DMS 273 (cell line): ENCODE measurements around the gene KCNN4.

Experiments
- DNase-seq: peaks from one replicate; lab custom pipeline; 2025; ENCODE audit not compliant: unreplicated experiment; lab: John Stamatoyannopoulos, UW

KCNN4 gene

DNA sequence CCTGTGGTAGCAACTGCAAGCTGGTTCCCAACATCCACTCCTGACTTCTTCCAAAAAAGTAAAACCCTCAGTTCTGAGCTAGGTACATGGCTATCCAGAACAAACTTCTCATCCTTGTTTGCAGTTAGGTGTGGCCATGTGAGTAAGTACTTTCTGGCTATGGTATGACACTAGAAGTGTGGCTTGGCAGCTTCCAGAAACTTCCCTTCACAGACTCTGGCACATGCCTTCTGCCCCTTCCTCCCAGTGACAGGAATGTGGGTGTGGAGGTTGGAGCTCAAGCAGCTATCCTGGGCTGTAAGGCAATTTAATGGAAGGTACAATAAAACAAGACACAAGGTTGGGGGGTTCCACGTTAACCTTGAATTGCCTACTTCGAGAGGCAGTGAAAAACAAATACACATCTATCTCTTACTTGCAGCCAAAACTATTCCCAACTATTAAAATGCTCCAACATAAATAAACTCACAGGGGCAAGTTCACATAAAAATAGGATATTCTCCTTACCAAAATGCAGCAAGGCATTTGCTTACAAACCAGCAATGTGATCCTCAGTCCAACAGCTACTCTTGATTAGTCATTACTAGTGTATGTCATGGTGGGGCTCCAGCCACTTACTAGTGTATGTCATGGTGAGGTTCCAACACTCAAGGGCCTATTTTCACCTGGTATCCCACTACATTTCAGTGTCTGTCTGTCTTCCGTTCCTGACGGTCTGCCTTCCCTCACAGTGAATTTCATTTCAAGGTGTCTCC is 29.1 kb downstream of the KCNN4 start:
- DNase-seq = no peak

GRCh38 chr19:43749898-43750297 is 30.9 kb downstream of the KCNN4 start:
- no peak for DNase-seq

DNA sequence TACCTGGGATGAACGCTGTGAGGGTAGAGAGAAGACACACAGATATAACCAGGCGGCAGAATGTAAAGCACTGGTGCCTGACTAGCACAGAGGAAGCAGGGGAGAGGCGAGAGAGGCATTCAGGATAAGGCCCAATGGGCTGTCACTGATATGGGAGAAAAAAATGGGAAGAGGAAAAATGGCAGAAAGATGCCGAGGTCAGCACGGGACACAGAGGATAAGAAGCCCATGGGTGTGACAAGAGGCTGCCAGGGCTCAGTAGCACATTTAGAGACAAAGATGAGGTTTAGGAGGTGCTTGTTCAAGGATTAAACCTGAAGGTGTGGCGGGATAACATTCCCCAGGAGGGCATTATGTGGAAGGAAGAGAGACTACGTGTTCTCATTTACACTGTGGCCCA is 31.6 kb downstream of the KCNN4 start:
- DNase-seq = no peak

GRCh38 chr19:43748685-43749084 is 32.1 kb downstream of the KCNN4 start:
- no peak for DNase-seq

- no peak for DNase-seq
These were observed 32.6 kb downstream of the KCNN4 start for GRCh38 chr19:43748205-43748594.

DNA sequence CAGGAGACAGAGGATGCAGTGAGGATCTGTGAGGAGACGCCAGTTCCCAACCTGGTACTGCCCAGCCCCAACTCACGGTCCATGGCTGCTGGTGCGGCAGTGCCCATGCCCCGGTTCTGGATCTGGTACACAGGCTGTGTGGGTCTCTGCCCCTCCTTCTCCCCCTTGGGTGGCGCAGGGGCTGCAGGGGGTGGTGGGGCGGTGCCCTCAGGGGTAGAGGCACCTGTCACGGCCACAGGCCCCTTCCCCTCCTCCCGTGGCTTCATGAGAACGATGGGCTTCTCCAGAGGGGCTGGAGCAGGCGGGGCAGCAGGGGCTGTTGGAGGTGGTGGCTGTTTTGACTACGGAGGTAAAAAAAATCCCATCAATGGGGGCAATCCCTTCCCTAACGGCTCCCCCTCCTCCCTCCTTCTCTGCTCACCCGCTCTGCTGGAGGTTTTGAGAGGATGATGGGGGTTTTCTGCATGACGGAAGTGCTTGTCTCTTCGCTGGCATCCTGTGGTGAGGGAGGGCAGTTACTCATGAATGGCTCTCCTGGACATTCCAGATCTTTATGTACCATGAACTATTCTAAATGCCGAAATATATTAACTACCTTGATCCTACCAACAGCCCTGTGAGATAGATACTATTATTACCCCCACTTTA is 33.1 kb downstream of the KCNN4 start:
- DNase-seq = no peak

GRCh38 chr19:43743059-43743458 is 37.7 kb downstream of the KCNN4 start:
- no peak for DNase-seq

- DNase-seq = no peak
These were observed 39.5 kb downstream of the KCNN4 start for GRCh38 chr19:43741075-43741825.

GRCh38 chr19:43739439-43740235 is 41.1 kb downstream of the KCNN4 start:
- DNase-seq = no peak

- DNase-seq = no peak
These were observed 42.0 kb downstream of the KCNN4 start for GRCh38 chr19:43738780-43739211.

DNA sequence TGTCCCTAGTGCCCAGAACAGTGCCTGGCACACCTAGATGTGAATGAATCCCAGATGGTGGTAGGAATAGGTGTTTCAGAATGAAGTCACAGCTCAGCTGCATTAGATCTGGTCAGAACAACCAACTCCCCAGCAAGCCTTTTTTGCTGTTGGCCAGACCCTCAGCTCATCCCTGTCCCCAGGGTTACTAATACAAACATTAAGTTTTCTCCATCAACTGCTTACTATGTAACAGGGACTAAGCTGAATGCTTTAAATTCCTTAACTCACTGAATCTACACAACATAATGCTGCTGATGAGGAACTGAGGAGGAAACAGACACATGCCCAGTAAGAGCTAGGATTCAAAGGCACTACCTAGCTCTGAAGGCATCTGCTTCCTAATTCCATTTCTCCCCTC is 44.8 kb downstream of the KCNN4 start:
- no peak for DNase-seq

DNA sequence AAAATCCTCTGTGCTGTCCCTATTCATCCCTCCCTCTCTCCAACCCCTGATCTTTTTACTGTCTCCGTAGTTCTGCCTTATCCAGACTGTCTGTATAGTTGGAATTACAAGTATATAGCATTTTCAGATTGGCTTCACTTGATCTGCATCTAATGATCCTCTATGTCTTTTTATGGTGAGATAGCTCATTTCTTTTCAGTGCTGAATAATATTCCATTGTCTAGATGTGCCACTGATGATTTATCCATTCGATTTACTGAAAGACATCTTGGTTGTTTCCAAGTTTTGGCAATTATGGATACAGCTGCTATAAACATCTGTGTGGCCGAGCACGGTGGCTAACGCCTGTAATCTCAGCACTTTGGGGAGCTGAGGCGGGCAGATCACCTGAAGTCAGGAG is 45.8 kb downstream of the KCNN4 start:
- no peak for DNase-seq

DNA sequence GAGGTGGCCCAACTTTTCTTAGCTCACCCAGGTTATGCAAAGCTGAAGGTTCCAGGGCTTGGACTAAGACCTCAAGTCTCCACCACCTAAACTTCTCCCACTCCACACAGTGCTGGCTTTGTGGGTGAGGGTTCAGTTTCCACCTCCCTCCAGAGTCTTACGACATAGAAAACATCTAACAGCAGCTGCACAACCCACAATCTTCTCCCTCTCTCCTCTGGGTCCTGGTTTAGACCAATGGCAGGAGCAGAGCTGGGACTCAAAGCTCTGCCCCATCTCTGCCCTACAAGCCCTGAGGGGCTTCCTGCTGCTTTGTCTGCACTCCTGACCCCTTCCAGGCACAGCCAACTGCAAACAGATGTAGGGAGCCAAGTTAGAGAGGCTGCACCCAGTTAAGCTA is 48.9 kb downstream of the KCNN4 start:
- DNase-seq = no peak

- no peak for DNase-seq
These were observed 49.4 kb downstream of the KCNN4 start for GRCh38 chr19:43731346-43731745.

DNA sequence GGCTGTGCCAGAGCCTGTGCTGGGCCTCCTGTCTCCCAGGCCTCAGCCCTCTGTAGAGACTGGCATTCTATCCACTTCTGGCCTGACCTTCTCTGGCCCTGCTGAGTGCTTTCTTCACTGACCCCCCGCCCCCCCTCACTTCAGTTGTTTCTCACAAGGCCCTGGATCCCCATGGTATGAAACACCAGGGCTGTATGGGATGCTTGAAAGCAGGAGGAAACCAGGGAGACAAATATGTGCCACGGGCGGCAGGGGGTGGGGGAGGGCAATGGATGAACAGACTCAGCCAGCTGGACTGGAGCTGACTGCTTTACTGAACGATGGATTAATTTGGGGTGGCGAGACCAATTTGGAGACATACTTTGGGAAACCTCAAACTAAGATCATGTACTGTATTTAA is 50.9 kb downstream of the KCNN4 start:
- DNase-seq = no peak

GRCh38 chr19:43727593-43727853 is 53.2 kb downstream of the KCNN4 start:
- no peak for DNase-seq

DNA sequence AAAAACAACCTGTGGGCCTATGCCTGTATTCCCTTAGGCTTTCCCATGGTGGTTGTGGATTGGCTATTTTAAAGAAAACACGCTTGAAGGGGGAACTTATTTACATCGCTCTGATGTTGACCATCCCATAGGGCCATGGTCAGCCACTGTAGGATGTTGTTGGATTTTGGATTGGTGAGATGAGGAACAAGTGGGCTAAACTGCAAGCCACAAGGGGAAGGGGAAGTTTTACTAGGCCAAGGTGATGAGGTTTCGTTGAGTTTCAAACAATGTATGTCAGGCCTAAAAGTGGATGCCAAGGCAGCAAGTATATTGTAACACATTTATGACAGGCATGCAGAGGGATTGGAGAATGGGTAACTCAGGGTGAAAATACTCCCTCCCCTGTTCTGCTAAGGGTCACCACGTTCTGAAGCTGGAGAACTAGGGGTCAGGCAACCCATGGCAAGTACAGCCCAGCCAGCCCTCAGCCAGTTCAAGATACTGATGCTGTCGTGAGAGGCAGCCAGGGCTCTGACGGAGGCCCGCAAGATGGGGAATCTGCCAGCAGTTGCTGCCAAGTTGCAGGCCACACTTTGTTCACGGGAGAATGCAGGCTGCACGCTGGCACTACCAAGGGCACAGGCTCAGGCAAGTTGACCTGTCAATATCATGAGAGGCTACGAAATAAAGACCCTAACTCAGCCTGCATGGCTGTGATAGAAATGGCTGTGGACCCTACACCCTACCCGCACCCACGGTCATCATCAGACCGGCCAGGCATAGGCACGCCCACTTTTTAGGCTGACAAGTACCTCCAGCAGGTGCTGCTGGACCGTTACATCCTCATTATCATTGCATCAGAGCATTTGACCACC is 53.8 kb downstream of the KCNN4 start:
- DNase-seq = no peak

DNA sequence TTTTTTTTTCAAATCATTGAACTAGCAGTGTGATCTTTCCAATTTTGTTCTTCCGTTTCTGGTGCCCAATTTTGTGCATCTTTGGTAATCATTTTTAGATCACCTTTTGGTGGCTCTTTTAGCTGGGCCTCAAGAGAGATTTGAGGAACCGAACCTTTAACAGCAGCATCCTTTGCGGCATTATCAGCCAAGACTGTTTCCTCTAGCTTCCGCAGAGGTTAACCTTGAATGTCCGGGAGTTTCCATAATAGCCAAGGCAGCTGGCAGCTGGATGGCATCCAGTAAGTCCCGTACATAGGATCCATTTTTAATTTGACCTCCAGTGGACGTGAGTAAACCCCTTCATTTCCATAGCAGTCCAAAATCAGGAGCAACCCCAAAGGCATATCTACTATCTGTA is 55.3 kb downstream of the KCNN4 start:
- DNase-seq = no peak

DNA sequence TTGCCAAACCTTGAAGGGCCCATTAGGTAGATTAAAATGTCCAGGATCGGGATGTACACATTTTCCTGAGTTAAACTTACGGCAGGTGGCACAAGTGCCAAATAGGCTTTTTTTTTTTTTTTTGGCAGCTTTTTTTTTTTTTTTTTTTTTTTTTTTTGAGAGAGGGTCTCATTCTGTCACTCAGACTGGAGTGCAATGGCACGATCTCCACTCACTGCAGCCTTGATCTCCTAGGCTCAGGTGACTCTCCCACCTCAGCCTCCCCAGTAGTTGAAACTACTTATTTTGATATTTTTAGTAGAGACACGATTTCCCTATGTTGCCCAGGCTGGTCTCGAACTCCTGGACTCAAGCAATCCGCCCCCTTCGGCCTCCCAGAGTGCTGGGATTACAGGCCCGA is 55.9 kb downstream of the KCNN4 start:
- no peak for DNase-seq

DNA sequence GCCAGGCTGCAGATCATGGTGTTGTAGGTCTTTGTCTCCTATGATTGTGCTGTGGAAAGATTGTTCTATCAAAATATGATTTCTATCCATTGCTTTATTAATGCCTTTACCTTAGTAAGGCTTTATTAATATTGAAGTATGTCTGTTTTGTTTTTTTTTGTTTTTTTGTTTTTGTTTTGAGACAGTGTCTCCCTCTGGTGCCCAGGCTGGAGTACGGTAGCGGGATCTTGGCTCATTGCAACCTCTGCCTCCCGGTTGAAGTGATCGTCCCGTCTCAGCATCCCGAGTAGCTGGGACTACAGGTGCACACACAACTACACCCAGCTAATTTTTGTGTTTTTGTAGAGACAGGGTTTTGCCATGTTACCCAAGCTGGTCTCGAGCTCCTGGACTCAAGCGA is 57.2 kb downstream of the KCNN4 start:
- DNase-seq = no peak
